ENCODE data around the gene EMP1.

DNA sequence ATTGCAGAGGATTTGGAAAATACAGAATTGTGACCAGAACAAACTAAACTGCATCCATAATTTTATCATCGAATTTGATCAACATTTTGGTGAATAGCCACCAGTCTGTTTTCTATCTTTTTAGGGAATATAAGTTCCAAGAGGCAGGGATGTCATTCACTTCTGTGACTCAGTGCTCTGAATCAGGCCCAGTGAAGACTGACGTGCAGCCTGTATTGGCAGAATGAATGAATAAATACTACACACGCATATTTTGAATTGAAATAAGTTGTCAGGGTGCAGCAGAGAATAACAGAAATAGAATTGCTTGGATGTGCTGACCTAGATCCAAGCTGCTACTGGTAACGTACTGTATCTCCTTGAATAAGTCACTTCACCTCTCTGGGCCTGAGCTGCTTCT is 1.3 kb upstream of the EMP1 start:
- no peak for TF ChIP-seq CTCF (IDR thresholded peaks at IDR 0.05; ENCODE audit: extremely low read depth in 1 of 2, insufficient read depth in 1 of 2, low read depth in 1 of 2, low read length in 2 of 2)
- TF ChIP-seq EZH2 (IDR thresholded peaks at IDR 0.05; ENCODE audit: borderline replicate concordance, low read depth, low read length, severe bottlenecking): no peak
- TF ChIP-seq GATA2 (IDR thresholded peaks at IDR 0.05; ENCODE audit: insufficient read depth, insufficient read length, low read depth, low read length): no peak
- no peak for TF ChIP-seq JUN (IDR thresholded peaks at IDR 0.05; ENCODE audit: borderline replicate concordance, insufficient read depth, insufficient read length, low read depth)
- TF ChIP-seq POLR2AphosphoS5 (IDR thresholded peaks at IDR 0.05; ENCODE audit: insufficient read depth, low read depth, low read length): no peak

Data from endothelial cell of umbilical vein (primary cell).